ENCODE results near the gene DRC7. TPM values are rescaled to one million over a fixed set of nuclear protein-coding genes. Genes with fewer than 3 reads are reported as not detected.

Gene DRC7
- total and polyA plus RNA-seq, 8 donors, result not detected

DNA sequence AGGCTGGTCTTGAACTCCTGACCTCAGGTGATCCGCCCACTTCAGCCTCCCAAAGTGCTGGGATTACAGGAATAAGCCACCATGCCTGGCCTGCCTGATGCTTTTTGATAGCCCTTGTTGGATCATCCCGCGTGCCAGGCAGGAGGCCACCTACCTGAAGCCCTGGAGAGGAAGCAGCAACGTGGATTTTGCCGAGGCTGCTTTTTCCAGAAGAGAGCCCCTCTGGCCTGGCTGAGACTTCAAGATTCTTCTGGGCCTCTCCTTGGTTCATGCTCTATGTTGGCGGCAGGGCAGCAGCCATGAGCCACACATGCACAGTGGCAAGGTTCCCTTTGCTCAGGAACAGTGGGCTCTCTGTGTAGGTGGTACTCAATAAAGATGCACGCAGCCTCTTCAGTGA, 52.5 kb downstream of the DRC7 start:
- 87 to 96% (median 92%) methylated on average over 7 of the region's 7 CpGs for WGBS, 5 donors
- H3K4me3 ChIP-seq, result no peak overlapping the region
- no peak for TF ChIP-seq EP300 (IDR thresholded peaks at IDR 0.05)
- TF ChIP-seq, protein P1, sequence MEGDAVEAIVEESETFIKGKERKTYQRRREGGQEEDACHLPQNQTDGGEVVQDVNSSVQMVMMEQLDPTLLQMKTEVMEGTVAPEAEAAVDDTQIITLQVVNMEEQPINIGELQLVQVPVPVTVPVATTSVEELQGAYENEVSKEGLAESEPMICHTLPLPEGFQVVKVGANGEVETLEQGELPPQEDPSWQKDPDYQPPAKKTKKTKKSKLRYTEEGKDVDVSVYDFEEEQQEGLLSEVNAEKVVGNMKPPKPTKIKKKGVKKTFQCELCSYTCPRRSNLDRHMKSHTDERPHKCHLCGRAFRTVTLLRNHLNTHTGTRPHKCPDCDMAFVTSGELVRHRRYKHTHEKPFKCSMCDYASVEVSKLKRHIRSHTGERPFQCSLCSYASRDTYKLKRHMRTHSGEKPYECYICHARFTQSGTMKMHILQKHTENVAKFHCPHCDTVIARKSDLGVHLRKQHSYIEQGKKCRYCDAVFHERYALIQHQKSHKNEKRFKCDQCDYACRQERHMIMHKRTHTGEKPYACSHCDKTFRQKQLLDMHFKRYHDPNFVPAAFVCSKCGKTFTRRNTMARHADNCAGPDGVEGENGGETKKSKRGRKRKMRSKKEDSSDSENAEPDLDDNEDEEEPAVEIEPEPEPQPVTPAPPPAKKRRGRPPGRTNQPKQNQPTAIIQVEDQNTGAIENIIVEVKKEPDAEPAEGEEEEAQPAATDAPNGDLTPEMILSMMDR (IDR thresholded peaks at IDR 0.05), result no peak
- TF ChIP-seq POLR2AphosphoS5 (IDR thresholded peaks at IDR 0.05), result no peak
- TF ChIP-seq POLR2A (IDR thresholded peaks at IDR 0.05), result no peak
- H3K27ac ChIP-seq, result no peak overlapping the region
- H3K36me3 ChIP-seq, result peaks cover 0 to 85% (median 54%) of the 10 kb centered on the region in 4 donors
- H3K4me1 ChIP-seq, result no peaks in the 10 kb centered on the region
- no peaks in the 10 kb centered on the region for H3K9me3 ChIP-seq
- no peaks in the 10 kb centered on the region for H3K27me3 ChIP-seq
- intact Hi-C loops (cut with DNase I; ENCODE audit: low total_unique reads), result no loop called here
- DNase-seq, result no peak

DNA sequence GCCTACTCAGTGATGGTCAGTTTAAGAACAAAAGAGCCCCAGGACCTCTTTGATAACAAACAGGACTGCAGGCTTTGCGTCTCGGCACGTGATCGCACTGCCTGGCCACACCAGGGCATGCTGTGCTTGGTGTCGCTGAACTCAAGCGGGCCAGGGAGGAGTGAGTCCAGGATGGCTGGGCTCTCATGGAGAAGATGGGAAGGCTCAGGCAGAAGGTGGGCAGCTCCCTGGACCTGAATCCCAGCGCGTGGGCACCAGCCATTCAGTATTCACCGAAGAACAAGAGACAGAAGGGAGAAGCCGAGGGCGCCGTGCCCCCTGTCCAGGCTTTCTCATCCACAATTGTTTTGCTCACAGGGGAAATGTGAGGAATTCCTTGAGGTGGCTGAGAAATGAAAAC, 52.9 kb downstream of the DRC7 start:
- H3K9me3 ChIP-seq, result no peaks in the 10 kb centered on the region
- H3K36me3 ChIP-seq, result peaks cover 0 to 85% (median 54%) of the 10 kb centered on the region in 4 donors
- no peak for DNase-seq
- no peak overlapping the region for H3K4me3 ChIP-seq
- no peak for TF ChIP-seq POLR2AphosphoS5 (IDR thresholded peaks at IDR 0.05)
- TF ChIP-seq EP300 (IDR thresholded peaks at IDR 0.05), result no peak
- no peak for TF ChIP-seq POLR2A (IDR thresholded peaks at IDR 0.05)
- TF ChIP-seq, protein P1 (IDR thresholded peaks at IDR 0.05), result no peak
- intact Hi-C loops (cut with DNase I; ENCODE audit: low total_unique reads), result no loop called here
- no peaks in the 10 kb centered on the region for H3K4me1 ChIP-seq
- WGBS, 5 donors, result 92 to 98% (median 96%) methylated on average over 12 of the region's 12 CpGs
- no peak overlapping the region for H3K27ac ChIP-seq
- H3K27me3 ChIP-seq, result no peaks in the 10 kb centered on the region

DNA sequence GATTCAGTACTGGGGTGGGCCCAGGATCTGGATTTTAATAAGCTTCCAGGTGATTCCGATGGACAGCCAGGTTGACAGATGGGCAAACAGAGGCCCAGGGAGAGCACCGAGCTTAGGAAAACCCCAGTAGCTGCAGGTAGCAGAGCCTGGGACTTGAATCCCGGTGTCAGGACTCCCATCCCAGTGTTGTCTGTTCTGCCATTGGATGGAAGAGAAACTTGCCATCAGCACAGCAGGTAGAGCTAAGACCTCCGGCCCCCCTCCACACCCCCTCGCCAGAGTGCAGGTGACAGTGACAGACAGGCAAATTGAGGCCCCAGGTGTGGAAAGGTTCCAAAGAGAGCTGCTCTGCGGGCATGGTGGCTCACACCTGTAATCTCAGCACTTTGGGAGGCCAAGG, 53.4 kb downstream of the DRC7 start:
- no peak overlapping the region for H3K27ac ChIP-seq
- no peaks in the 10 kb centered on the region for H3K4me1 ChIP-seq
- no peaks in the 10 kb centered on the region for H3K27me3 ChIP-seq
- TF ChIP-seq POLR2AphosphoS5 (IDR thresholded peaks at IDR 0.05) (no peak), EP300 (IDR thresholded peaks at IDR 0.05) (no peak), POLR2A (IDR thresholded peaks at IDR 0.05) (no peak)
- TF ChIP-seq, protein P1 (IDR thresholded peaks at IDR 0.05), result no peak
- H3K9me3 ChIP-seq, result no peaks in the 10 kb centered on the region
- H3K36me3 ChIP-seq, result peaks cover 0 to 85% (median 58%) of the 10 kb centered on the region in 4 donors
- intact Hi-C loops (cut with DNase I; ENCODE audit: low total_unique reads), result no loop called here
- H3K4me3 ChIP-seq, result no peak overlapping the region
- 85 to 96% (median 92%) methylated on average over 3 to 6 of the region's 6 CpGs for WGBS, 5 donors
- no peak for DNase-seq

GRCh38 chr16:57748596-57748995, 54.0 kb downstream of the DRC7 start:
- Histone ChIP-seq H3K4me3 (no peak overlapping the region), H3K9me3 (no peaks in the 10 kb centered on the region), H3K27me3 (no peaks in the 10 kb centered on the region), H3K27ac (no peak overlapping the region), H3K4me1 (no peaks in the 10 kb centered on the region), H3K36me3 (peaks cover 0 to 85% (median 58%) of the 10 kb centered on the region in 4 donors)
- 82 to 89% (median 87%) methylated on average over 10 to 11 of the region's 11 CpGs for WGBS, 5 donors
- TF ChIP-seq EP300 (IDR thresholded peaks at IDR 0.05) (no peak), POLR2AphosphoS5 (IDR thresholded peaks at IDR 0.05) (no peak), POLR2A (IDR thresholded peaks at IDR 0.05) (no peak)
- TF ChIP-seq, protein P1 (IDR thresholded peaks at IDR 0.05), result no peak
- intact Hi-C loops (cut with DNase I; ENCODE audit: low total_unique reads), result no loop called here
- DNase-seq, result no peak
